Tibial nerve (tissue), 4 donors: ENCODE results near the gene FGGY.

Source experiments
- CTCF ChIP-seq, 5 experiments: fragments of 200-600 bp in 3 of 5; fragments of 450-650 bp in 2 of 5; sonication (generic) in 3 of 5; IDR thresholded peaks; one replicate each; pipeline ENCODE4 v1.5.1; 2016 to 2019; ENCODE audit warnings: antibody characterized with exemption in 5 of 5, mild to moderate bottlenecking in 3 of 5, moderate library complexity in 2 of 5
- EP300 ChIP-seq, 2 donors: sonication (generic); formaldehyde crosslinking; IDR thresholded peaks; one replicate each; pipeline ENCODE4 v1.6.1; 2017; ENCODE audit warnings: antibody characterized with exemption in 2 of 2, mild to moderate bottlenecking in 1 of 2

- TF ChIP-seq EP300 (IDR thresholded peaks at IDR 0.05) (no peak), CTCF (IDR thresholded peaks at IDR 0.05) (no peak)
Observed at GRCh38 chr1:59557549-59557885, 260.6 kb downstream of the FGGY start.
